A673 (cell line): ENCODE results near the gene FARP1. TPM values are rescaled to one million over a fixed set of nuclear protein-coding genes. Genes with fewer than 3 reads are reported as not detected.

Source experiments
- BruUV-seq: library from RNA; stranded (reverse); fragments of 400-500 nt; replicated peaks from 2 replicates; lab custom pipeline; 2021; lab: Mats Ljungman, UMichigan
- CTCF ChIA-PET: fragments of 300-600 bp; sonication (Branson Sonifier 250); formaldehyde crosslinking; loops from one replicate; lab custom pipeline; 2022; ENCODE audit warnings: antibody characterized with exemption; lab: Charles Lee
- POLR2A ChIA-PET: fragments of 300-600 bp; sonication (Branson Sonifier 250); formaldehyde crosslinking; loops from one replicate; lab custom pipeline; 2022; ENCODE audit warnings: antibody characterized with exemption; ENCODE audit not compliant: low non-redundant PET; lab: Charles Lee
- DNase-seq: peaks from one replicate; pipeline ENCODE4 v3.0.0-alpha.2; 2015; ENCODE audit warnings: low spot score
- H3K27ac ChIP-seq: fragments of 200-600 bp; sonication (generic); 2 replicates; pipeline ENCODE4 v1.5.1; 2016; ENCODE audit warnings: mixed run types, low read depth, mild to moderate bottlenecking, mixed read lengths, antibody characterized with exemption, low read length; ENCODE audit not compliant: poor library complexity, severe bottlenecking
- H3K27me3 ChIP-seq: fragments of 200-600 bp; sonication (generic); replicated peaks from 2 replicates; pipeline ENCODE4 v1.6.1; 2017; ENCODE audit warnings: mixed run types, low read depth, mild to moderate bottlenecking, mixed read lengths, antibody characterized with exemption, low read length; ENCODE audit not compliant: insufficient read depth, poor library complexity
- H3K36me3 ChIP-seq: fragments of 200-600 bp; sonication (generic); 2 replicates; pipeline ENCODE4 v1.6.1; 2016; ENCODE audit warnings: mixed run types, mild to moderate bottlenecking, mixed read lengths, antibody characterized with exemption, low read length; ENCODE audit not compliant: insufficient read depth, poor library complexity, severe bottlenecking
- H3K4me1 ChIP-seq: fragments of 200-600 bp; sonication (generic); 2 replicates; pipeline ENCODE4 v1.6.1; 2017; ENCODE audit warnings: mixed run types, mild to moderate bottlenecking, mixed read lengths, antibody characterized with exemption, low read length; ENCODE audit not compliant: insufficient read depth, poor library complexity, severe bottlenecking
- H3K4me3 ChIP-seq: fragments of 200-600 bp; sonication (generic); 2 replicates; pipeline ENCODE4 v1.5.1; 2016; ENCODE audit warnings: low read depth, mixed run types, mild to moderate bottlenecking, mixed read lengths, low read length; ENCODE audit not compliant: poor library complexity, severe bottlenecking
- H3K9me3 ChIP-seq: fragments of 200-600 bp; sonication (generic); 2 replicates; pipeline ENCODE4 v1.6.1; 2016; ENCODE audit warnings: mixed run types, low read depth, mild to moderate bottlenecking, mixed read lengths, antibody characterized with exemption, low read length; ENCODE audit not compliant: poor library complexity, severe bottlenecking
- CTCF ChIP-seq: fragments of 300-800, 200-600 bp; sonication (generic); conservative IDR thresholded peaks from 2 replicates; pipeline ENCODE4 v1.5.1; 2017; ENCODE audit warnings: low read depth, mild to moderate bottlenecking, antibody characterized with exemption, low read length, moderate library complexity, mixed read lengths
- EZH2 ChIP-seq: fragments of 200-600 bp; sonication (generic); IDR thresholded peaks from 2 replicates; pipeline ENCODE4 v1.6.1; 2017; ENCODE audit warnings: borderline replicate concordance, low read depth, mild to moderate bottlenecking, mixed read lengths, antibody characterized with exemption, low read length; ENCODE audit not compliant: poor library complexity, severe bottlenecking
- intact Hi-C: fragments of 100-400 bp; cut with micrococcal nuclease; formaldehyde crosslinking; loops from one replicate; pipeline ENCODE4 v1.10.0; 2022; ENCODE audit not compliant: unreplicated experiment
- total RNA-seq: library from RNA; stranded (reverse); gene quantifications from 2 replicates; pipeline ENCODE4 v1.2.3, GENCODE V29; 2021

Gene FARP1
- total RNA-seq, 1 experiment from 2014 or later, result 177 TPM

GRCh38 chr13:98460516-98460915 lies 317.6 kb downstream of the FARP1 start:
- Histone ChIP-seq H3K36me3 (peaks cover 30% of the 10 kb centered on the region), H3K27me3 (no peaks in the 10 kb centered on the region), H3K9me3 (no peaks in the 10 kb centered on the region), H3K4me3 (no peak overlapping the region), H3K4me1 (peaks cover 9% of the 10 kb centered on the region), H3K27ac (no peak overlapping the region)
- no TSS peak for BruUV-seq
- TF ChIP-seq CTCF (no peak), EZH2 (no peak)
- intact Hi-C loops, result no loop called here
- ChIA-PET CTCF (no interaction called here), POLR2A (no interaction called here)
- DNase-seq, result no peak

DNA sequence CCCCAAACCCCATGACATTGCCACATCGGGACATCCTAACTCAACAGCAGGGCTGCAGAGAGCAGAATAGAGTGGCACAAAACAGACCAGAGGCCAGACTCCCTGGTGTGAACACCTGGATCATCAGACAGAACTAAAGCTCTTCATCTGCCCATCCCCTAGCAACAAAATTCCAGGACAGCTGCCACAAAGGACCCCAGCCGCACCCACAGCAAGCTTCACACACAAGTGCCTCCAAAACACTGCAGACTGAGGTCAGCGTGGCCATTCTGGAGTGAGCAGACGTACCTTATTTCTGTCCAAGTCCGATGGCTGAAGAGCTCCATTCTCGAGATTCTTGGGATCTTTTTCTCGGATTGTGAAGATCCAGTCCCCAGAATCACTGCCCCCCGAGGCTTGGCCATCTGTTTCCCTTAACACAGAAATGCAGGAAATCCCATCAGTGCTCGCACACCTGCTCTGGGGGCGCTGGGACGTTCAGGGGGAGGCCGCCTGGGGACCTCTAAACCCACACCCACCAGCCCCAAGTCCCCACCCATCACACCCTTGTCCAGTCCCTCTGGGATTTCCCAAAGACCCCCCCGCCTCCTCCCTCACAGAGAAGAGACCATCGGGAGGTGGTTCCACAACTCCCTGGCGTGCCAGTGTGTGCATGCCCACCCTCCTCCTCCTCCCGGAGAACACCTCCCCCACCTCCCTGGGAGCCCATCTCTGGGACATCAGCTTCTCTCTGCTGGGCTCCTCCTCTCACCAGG lies 318.8 kb downstream of the FARP1 start:
- CTCF ChIA-PET, result no interaction called here
- Histone ChIP-seq H3K9me3 (no peaks in the 10 kb centered on the region), H3K36me3 (peaks cover 29% of the 10 kb centered on the region), H3K27ac (no peak overlapping the region), H3K4me1 (peaks cover 19% of the 10 kb centered on the region), H3K4me3 (no peak overlapping the region), H3K27me3 (no peaks in the 10 kb centered on the region)
- intact Hi-C loops, result no loop called here
- no peak for TF ChIP-seq EZH2
- POLR2A ChIA-PET, result no interaction called here
- no TSS peak for BruUV-seq
- no peak for DNase-seq

DNA sequence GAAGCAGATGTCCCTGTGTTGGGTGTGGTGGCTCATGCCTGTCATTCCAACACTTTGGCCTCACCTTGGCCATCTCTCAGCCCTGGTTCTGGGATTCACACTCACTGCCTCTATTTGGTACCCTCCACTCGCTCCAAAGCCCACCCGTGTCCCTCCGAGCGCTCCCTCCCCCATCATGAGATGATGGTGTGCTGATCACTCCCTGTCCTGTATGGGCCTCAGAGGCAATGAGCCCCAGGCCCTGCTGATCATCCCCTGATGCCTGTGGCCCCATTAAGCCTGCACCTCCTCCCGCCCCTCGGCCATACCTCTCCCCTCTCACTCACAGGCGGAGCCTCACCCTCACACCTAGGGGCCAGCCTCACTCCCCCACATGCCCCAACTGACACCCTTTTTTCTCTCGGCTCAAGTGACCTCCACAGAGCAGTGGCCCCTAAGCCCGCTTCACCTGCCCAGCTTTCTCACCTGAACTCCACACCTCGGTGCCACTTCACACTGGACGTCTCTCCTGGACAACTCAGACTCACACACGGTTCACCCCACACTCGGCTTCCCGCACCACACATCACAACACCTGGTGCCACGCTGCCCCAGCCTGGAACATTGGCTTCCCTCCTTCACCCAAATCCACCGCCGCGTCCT lies 319.5 kb downstream of the FARP1 start:
- Histone ChIP-seq H3K4me3 (no peak overlapping the region), H3K27me3 (no peaks in the 10 kb centered on the region), H3K27ac (no peak overlapping the region), H3K36me3 (peaks cover 24% of the 10 kb centered on the region), H3K4me1 (peaks cover 19% of the 10 kb centered on the region), H3K9me3 (no peaks in the 10 kb centered on the region)
- POLR2A ChIA-PET, result no interaction called here
- no TSS peak for BruUV-seq
- CTCF ChIA-PET, result no interaction called here
- DNase-seq, result no peak
- intact Hi-C loops, result no loop called here
- no peak for TF ChIP-seq CTCF
- no peak for TF ChIP-seq EZH2
